ENCODE results near the gene RAB20. TPM values are rescaled to one million over a fixed set of nuclear protein-coding genes. Genes with fewer than 3 reads are reported as not detected.

Gene RAB20
- total RNA-seq, 1 donor from 2014 or later: 3.8 TPM

GRCh38 chr13:110562036-110562597 is 595 bp upstream of the RAB20 start:
- Mint-ChIP-seq H3K27me3 (peaks cover 42% of the 10 kb centered on the region), H3K4me1 (ENCODE audit: low read depth) (peaks cover 13% of the 10 kb centered on the region), H3K27ac (peak overlapping the region; percentile 87), H3K9me3 (ENCODE audit: low read depth) (peaks cover 3% of the 10 kb centered on the region), H3K4me3 (ENCODE audit: low read depth) (peak overlapping the region; percentile 85), H3K36me3 (ENCODE audit: insufficient read depth) (no peaks in the 10 kb centered on the region)
- DNase-seq (ENCODE audit: low spot score, unreplicated experiment): no peak
- no peak for TF ChIP-seq CTCF (IDR thresholded peaks at IDR 0.05; ENCODE audit: unreplicated experiment)

GRCh38 chr13:110560601-110561343 is 750 bp downstream of the RAB20 start:
- Mint-ChIP-seq H3K27ac (peak overlapping the region; percentile 95), H3K27me3 (peaks cover 44% of the 10 kb centered on the region), H3K9me3 (ENCODE audit: low read depth) (peaks cover 3% of the 10 kb centered on the region), H3K4me3 (ENCODE audit: low read depth) (peak overlapping the region; percentile 82), H3K36me3 (ENCODE audit: insufficient read depth) (peaks cover 2% of the 10 kb centered on the region), H3K4me1 (ENCODE audit: low read depth) (peaks cover 15% of the 10 kb centered on the region)
- no peak for DNase-seq (ENCODE audit: low spot score, unreplicated experiment)
- TF ChIP-seq CTCF (IDR thresholded peaks at IDR 0.05; ENCODE audit: unreplicated experiment): no peak

- no peak for TF ChIP-seq CTCF (IDR thresholded peaks at IDR 0.05; ENCODE audit: unreplicated experiment)
- Mint-ChIP-seq H3K27ac (no peak overlapping the region), H3K36me3 (ENCODE audit: insufficient read depth) (peaks cover 2% of the 10 kb centered on the region), H3K4me3 (ENCODE audit: low read depth) (peak overlapping the region; percentile 82), H3K27me3 (peaks cover 40% of the 10 kb centered on the region), H3K9me3 (ENCODE audit: low read depth) (peaks cover 3% of the 10 kb centered on the region), H3K4me1 (ENCODE audit: low read depth) (peaks cover 19% of the 10 kb centered on the region)
- DNase-seq (ENCODE audit: low spot score, unreplicated experiment): no peak
These were observed 1.5 kb downstream of the RAB20 start for GRCh38 chr13:110559986-110560385.

GRCh38 chr13:110559429-110559943 is 2.0 kb downstream of the RAB20 start:
- H3K4me1 Mint-ChIP-seq (ENCODE audit: low read depth): peaks cover 19% of the 10 kb centered on the region
- H3K27ac Mint-ChIP-seq: no peak overlapping the region
- no peak for TF ChIP-seq CTCF (IDR thresholded peaks at IDR 0.05; ENCODE audit: unreplicated experiment)
- peaks cover 3% of the 10 kb centered on the region for H3K9me3 Mint-ChIP-seq (ENCODE audit: low read depth)
- peak overlapping the region; percentile 82 for H3K4me3 Mint-ChIP-seq (ENCODE audit: low read depth)
- peaks cover 35% of the 10 kb centered on the region for H3K27me3 Mint-ChIP-seq
- no peak for DNase-seq (ENCODE audit: low spot score, unreplicated experiment)
- H3K36me3 Mint-ChIP-seq (ENCODE audit: insufficient read depth): peaks cover 2% of the 10 kb centered on the region

GRCh38 chr13:110557610-110558305 is 3.8 kb downstream of the RAB20 start:
- DNase-seq (ENCODE audit: low spot score, unreplicated experiment): no peak
- Mint-ChIP-seq H3K36me3 (ENCODE audit: insufficient read depth) (peaks cover 2% of the 10 kb centered on the region), H3K27me3 (peaks cover 20% of the 10 kb centered on the region), H3K4me3 (ENCODE audit: low read depth) (no peak overlapping the region), H3K27ac (no peak overlapping the region), H3K4me1 (ENCODE audit: low read depth) (peaks cover 19% of the 10 kb centered on the region), H3K9me3 (ENCODE audit: low read depth) (peaks cover 2% of the 10 kb centered on the region)
- TF ChIP-seq CTCF (IDR thresholded peaks at IDR 0.05; ENCODE audit: unreplicated experiment): no peak
